DND-41 (cell line): Measurements from ENCODE around the gene CDC23.
"Not testable (repeated sequence)": the region's sequence is repeated elsewhere in the genome, so short reads cannot be mapped to it uniquely, and the experiment has no call there.

Source experiments
- ATAC-seq: fragments of 200-7000 bp; cut with Tn5 transposase; 3 replicates; pipeline ENCODE4 v1.9.1; 2021; ENCODE audit warnings: low read depth; ENCODE audit not compliant: insufficient read depth
- DNase-seq: peaks from one replicate; pipeline ENCODE4 v3.0.0-alpha.2; 2020
- H2AFZ ChIP-seq: 2 replicates; pipeline ENCODE4 v1.6.0; 2012; ENCODE audit warnings: low read depth, low read length
- H3K27ac ChIP-seq: 2 replicates; pipeline ENCODE4 v1.5.1; 2012; ENCODE audit warnings: low read length, inconsistent platforms
- H3K27me3 ChIP-seq: fragments of 200-600 bp; sonication (generic); 2 replicates; pipeline ENCODE4 v1.6.0; 2012; ENCODE audit warnings: low read length, mild to moderate bottlenecking, inconsistent platforms; ENCODE audit not compliant: insufficient read depth, poor library complexity
- H3K36me3 ChIP-seq: 2 replicates; pipeline ENCODE4 v1.5.1; 2012; ENCODE audit warnings: low read length, inconsistent platforms; ENCODE audit not compliant: insufficient read depth
- H3K4me1 ChIP-seq: 2 replicates; pipeline ENCODE4 v1.5.1; 2012; ENCODE audit warnings: mild to moderate bottlenecking, low read length; ENCODE audit not compliant: insufficient read depth
- H3K4me2 ChIP-seq: 2 replicates; pipeline ENCODE4 v1.6.0; 2012; ENCODE audit warnings: mild to moderate bottlenecking, moderate library complexity, low read length, inconsistent platforms; ENCODE audit not compliant: insufficient read depth
- H3K4me3 ChIP-seq, 2 experiments: fragments of 200-600 bp in 1 of 2; shearing (Covaris generic) in 1 of 2; 2 replicates each; pipeline ENCODE4 v1.5.1; 2012 to 2016; ENCODE audit warnings: inconsistent platforms in 2 of 2, low read length in 2 of 2, mild to moderate bottlenecking in 2 of 2, low read depth in 1 of 2, moderate library complexity in 1 of 2
- H3K79me2 ChIP-seq: 2 replicates; pipeline ENCODE4 v1.6.0; 2012; ENCODE audit warnings: low read length, inconsistent platforms; ENCODE audit not compliant: insufficient read depth
- H3K9ac ChIP-seq: 2 replicates; pipeline ENCODE4 v1.6.0; 2012; ENCODE audit warnings: low read depth, mild to moderate bottlenecking, inconsistent platforms, low read length, moderate library complexity
- H3K9me3 ChIP-seq: 2 replicates; pipeline ENCODE4 v1.5.1; 2012; ENCODE audit warnings: low read length, moderate library complexity, mild to moderate bottlenecking, inconsistent platforms; ENCODE audit not compliant: insufficient read depth, severe bottlenecking
- H4K20me1 ChIP-seq: 2 replicates; pipeline ENCODE4 v1.6.0; 2012; ENCODE audit warnings: low read length; ENCODE audit not compliant: insufficient read depth
- EZH2 ChIP-seq: IDR thresholded peaks from 3 replicates; pipeline ENCODE4 v1.6.1; 2012; ENCODE audit warnings: borderline replicate concordance, low read depth, mild to moderate bottlenecking, moderate library complexity, low read length, inconsistent platforms; ENCODE audit not compliant: severe bottlenecking
- TF ChIP-seq, protein P1 (sequence below): IDR thresholded peaks from 2 replicates; pipeline ENCODE4 v1.5.1; 2012; ENCODE audit warnings: borderline replicate concordance, low read length, moderate library complexity, mild to moderate bottlenecking; ENCODE audit not compliant: poor library complexity, severe bottlenecking; ENCODE audit errors: extremely low read depth

The CDC23 gene

DNA sequence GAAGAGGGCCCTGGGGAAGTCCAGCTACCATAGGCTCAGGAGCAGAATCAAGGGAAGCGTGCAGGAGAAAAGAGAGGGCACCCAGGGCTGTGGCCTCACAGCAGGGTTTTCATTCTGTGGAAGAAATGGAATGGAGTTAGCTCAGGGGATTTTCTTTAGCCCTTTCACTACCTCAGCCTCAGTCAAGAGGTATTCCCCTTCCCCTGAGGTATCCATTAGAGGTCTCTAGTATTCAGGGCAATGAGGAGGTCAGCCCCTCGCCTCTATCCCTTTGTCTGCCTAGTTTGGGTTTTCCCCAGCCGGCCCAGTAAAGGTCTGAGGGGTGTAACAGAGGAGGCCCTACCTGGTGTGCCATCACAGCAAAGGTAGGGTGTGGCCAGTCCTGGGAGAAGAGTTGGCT lies 39.8 kb upstream of the CDC23 start:
- no peak overlapping the region for H2AFZ ChIP-seq
- no peak for ATAC-seq
- no peaks in the 10 kb centered on the region for H3K9me3 ChIP-seq

DNA sequence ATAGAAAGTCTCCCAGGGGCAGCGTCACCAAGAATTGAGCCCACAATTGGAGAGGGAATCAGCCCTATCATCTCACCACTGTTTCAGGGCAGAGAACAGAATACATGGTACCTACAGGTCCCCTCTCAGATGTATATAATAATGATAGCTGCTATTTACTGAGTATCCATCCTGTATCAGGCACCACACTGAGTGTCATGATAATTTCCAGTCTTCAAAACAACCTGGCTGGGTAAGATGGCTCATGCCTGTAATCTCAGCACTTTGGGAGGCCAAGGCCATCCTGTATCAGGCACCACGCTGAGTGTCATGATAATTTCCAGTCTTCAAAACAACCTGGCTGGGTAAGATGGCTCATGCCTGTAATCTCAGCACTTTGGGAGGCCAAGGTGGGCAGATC lies 34.7 kb upstream of the CDC23 start:
- H4K20me1 ChIP-seq, H3K79me2 ChIP-seq, H3K27ac ChIP-seq, H3K4me1 ChIP-seq, H3K4me2 ChIP-seq, H2AFZ ChIP-seq, H3K27me3 ChIP-seq, DNase-seq, H3K36me3 ChIP-seq, ATAC-seq, H3K9me3 ChIP-seq, H3K9ac ChIP-seq, H3K4me3 ChIP-seq: not testable (repeated sequence)

More for the DNA sequence above, 39.8 kb upstream of the CDC23 start:
- Histone ChIP-seq H3K27me3 (no peaks in the 10 kb centered on the region), H3K9ac (no peak overlapping the region), H4K20me1 (no peaks in the 10 kb centered on the region), H3K4me1 (no peaks in the 10 kb centered on the region), H3K36me3 (no peaks in the 10 kb centered on the region), H3K79me2 (no peaks in the 10 kb centered on the region), H3K4me3 (no peak overlapping the region), H3K27ac (no peak overlapping the region), H3K4me2 (no peak overlapping the region)
- DNase-seq = no peak
- TF ChIP-seq, protein P1, sequence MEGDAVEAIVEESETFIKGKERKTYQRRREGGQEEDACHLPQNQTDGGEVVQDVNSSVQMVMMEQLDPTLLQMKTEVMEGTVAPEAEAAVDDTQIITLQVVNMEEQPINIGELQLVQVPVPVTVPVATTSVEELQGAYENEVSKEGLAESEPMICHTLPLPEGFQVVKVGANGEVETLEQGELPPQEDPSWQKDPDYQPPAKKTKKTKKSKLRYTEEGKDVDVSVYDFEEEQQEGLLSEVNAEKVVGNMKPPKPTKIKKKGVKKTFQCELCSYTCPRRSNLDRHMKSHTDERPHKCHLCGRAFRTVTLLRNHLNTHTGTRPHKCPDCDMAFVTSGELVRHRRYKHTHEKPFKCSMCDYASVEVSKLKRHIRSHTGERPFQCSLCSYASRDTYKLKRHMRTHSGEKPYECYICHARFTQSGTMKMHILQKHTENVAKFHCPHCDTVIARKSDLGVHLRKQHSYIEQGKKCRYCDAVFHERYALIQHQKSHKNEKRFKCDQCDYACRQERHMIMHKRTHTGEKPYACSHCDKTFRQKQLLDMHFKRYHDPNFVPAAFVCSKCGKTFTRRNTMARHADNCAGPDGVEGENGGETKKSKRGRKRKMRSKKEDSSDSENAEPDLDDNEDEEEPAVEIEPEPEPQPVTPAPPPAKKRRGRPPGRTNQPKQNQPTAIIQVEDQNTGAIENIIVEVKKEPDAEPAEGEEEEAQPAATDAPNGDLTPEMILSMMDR = no peak
- no peak for TF ChIP-seq EZH2

DNA sequence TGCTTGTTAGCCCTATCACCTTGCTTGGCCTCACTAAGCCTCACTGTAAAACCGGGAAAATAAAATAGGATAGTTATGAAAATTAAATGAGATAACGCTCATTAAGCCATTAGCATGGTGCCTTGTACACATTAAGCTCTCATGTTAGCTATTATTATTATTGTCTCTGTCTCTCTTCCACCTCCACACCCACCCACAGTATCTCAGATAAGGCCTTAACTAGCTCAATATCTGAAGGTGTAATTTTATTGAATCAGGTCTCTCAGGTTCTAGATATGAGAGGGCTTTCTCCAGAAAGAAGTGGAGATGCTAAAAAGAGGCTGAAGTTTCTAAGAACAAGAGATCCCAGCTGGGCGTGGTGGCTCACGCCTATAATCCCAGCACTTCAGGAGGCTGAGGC lies 33.7 kb upstream of the CDC23 start:
- H4K20me1 ChIP-seq = no peaks in the 10 kb centered on the region
- DNase-seq = no peak
- no peak overlapping the region for H3K9ac ChIP-seq
- H3K4me3 ChIP-seq = no peak overlapping the region
- H3K27ac ChIP-seq = no peak overlapping the region
- H2AFZ ChIP-seq = no peak overlapping the region
- H3K4me1 ChIP-seq = no peaks in the 10 kb centered on the region
- no peak for ATAC-seq
- H3K79me2 ChIP-seq = no peaks in the 10 kb centered on the region
- H3K4me2 ChIP-seq = no peak overlapping the region
- no peaks in the 10 kb centered on the region for H3K9me3 ChIP-seq
- no peaks in the 10 kb centered on the region for H3K36me3 ChIP-seq
- H3K27me3 ChIP-seq = peaks cover 3% of the 10 kb centered on the region
- TF ChIP-seq, protein P1 = no peak
- no peak for TF ChIP-seq EZH2

DNA sequence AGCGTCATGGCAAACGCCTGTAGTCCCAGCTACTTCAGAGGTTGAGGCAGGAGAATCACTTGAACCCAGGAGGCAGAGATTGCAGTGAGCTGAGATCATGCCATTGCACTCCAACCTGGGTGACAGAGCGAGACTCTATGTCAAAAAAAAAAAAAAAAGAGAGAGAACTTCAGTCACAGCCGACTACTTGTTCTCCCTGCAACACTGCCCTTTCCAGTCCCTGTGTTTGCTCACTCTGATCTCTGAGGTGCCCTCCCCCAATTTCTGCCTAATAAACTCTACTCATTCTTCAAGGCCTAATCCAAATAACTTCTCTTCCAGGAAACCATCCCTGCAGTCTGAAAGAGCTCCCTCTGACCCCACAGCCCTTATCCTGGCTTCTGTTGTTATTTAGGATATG lies 33.2 kb upstream of the CDC23 start:
- Histone ChIP-seq H3K36me3 (no peaks in the 10 kb centered on the region), H3K4me1 (no peaks in the 10 kb centered on the region), H2AFZ (no peak overlapping the region), H3K27me3 (peaks cover 3% of the 10 kb centered on the region), H3K9me3 (no peaks in the 10 kb centered on the region), H3K9ac (no peak overlapping the region), H4K20me1 (no peaks in the 10 kb centered on the region), H3K4me3 (no peak overlapping the region), H3K4me2 (no peak overlapping the region), H3K27ac (no peak overlapping the region), H3K79me2 (no peaks in the 10 kb centered on the region)
- TF ChIP-seq EZH2 = no peak
- TF ChIP-seq, protein P1 = no peak
- DNase-seq (no peak), ATAC-seq (no peak)
